ENCODE data around the gene FNDC8. TPM values are rescaled to one million over a fixed set of nuclear protein-coding genes. Genes with fewer than 3 reads are reported as not detected.

Gene FNDC8
- total and polyA plus RNA-seq, 2 of the 8 experiments (the other 6 are each of a cell fraction or from before 2014, with no cell fraction given): not detected

GRCh38 chr17:35119370-35120165 is 1.8 kb upstream of the FNDC8 start, which contains the start of gene RAD51D (continued):
- TF ChIP-seq KDM1A (IDR thresholded peaks at IDR 0.05; ENCODE audit: borderline replicate concordance, low read length) (no peak), BACH1 (IDR thresholded peaks at IDR 0.05; ENCODE audit: low read length) (peak; percentile 83), SP1 (IDR thresholded peaks at IDR 0.05; ENCODE audit: low read depth, low read length) (no peak), RFX5 (IDR thresholded peaks at IDR 0.05; ENCODE audit: borderline replicate concordance, low read depth, low read length) (no peak), NRF1 (IDR thresholded peaks at IDR 0.05; ENCODE audit: low read depth, low read length) (no peak), SP2 (IDR thresholded peaks at IDR 0.05; ENCODE audit: low read length) (no peak), YY1 (IDR thresholded peaks at IDR 0.05; ENCODE audit: low read depth, low read length) (no peak), BRCA1 (IDR thresholded peaks at IDR 0.05; ENCODE audit: low read depth, low read length) (no peak; the same call in 1 of the 2 replicates), USF2 (IDR thresholded peaks at IDR 0.05; ENCODE audit: low read length) (peak; percentile 87), CBX8 (IDR thresholded peaks at IDR 0.05; ENCODE audit: borderline replicate concordance, low read depth, low read length) (no peak), CHD2 (IDR thresholded peaks at IDR 0.05; ENCODE audit: low read length) (peak; percentile 61), ASH2L (IDR thresholded peaks at IDR 0.05; ENCODE audit: low read length) (peak; percentile 78), E2F6 (IDR thresholded peaks at IDR 0.05) (peak; percentile 21; the same call in 1 of the 2 replicates), HDAC2 (IDR thresholded peaks at IDR 0.05; ENCODE audit: borderline replicate concordance in 1 of 2, low read depth in 2 of 2, low read length in 2 of 2) (0 out of 4 replicates have a peak, but pooled peaks of 1 of the 2 experiments have one; percentile 65), RBBP5 (IDR thresholded peaks at IDR 0.05; ENCODE audit: borderline replicate concordance, low read depth, low read length) (0 out of 2 replicates have a peak, but pooled peaks have one; percentile 59), CTCF (IDR thresholded peaks at IDR 0.05; ENCODE audit: control extremely low read depth in 1 of 3, insufficient read depth in 1 of 3, low read depth in 1 of 3, low read length in 3 of 3) (peak; percentile 87 to 97 (median 95)), HDAC6 (IDR thresholded peaks at IDR 0.05; ENCODE audit: low read depth, low read length) (no peak), EP300 (IDR thresholded peaks at IDR 0.05; ENCODE audit: borderline replicate concordance in 1 of 2, low read depth in 2 of 2, low read length in 2 of 2) (peak in 1 of 2 experiments; percentile 33; a peak in 1 of 3 replicates), RAD21 (IDR thresholded peaks at IDR 0.05 in 1 of 2, conservative IDR thresholded peaks at IDR 0.05 in 1 of 2; ENCODE audit: low read depth in 2 of 2, low read length in 2 of 2) (peak; percentile 84 to 95)
